GM19099 (cell line): ENCODE measurements around the gene TFPI2.

Source experiments
- POLR2A ChIP-seq: IDR thresholded peaks from 3 replicates; pipeline ENCODE4 v1.6.1; 2011; ENCODE audit warnings: low read depth; ENCODE audit not compliant: insufficient read length; ENCODE audit errors: extremely low read depth

Gene TFPI2

DNA sequence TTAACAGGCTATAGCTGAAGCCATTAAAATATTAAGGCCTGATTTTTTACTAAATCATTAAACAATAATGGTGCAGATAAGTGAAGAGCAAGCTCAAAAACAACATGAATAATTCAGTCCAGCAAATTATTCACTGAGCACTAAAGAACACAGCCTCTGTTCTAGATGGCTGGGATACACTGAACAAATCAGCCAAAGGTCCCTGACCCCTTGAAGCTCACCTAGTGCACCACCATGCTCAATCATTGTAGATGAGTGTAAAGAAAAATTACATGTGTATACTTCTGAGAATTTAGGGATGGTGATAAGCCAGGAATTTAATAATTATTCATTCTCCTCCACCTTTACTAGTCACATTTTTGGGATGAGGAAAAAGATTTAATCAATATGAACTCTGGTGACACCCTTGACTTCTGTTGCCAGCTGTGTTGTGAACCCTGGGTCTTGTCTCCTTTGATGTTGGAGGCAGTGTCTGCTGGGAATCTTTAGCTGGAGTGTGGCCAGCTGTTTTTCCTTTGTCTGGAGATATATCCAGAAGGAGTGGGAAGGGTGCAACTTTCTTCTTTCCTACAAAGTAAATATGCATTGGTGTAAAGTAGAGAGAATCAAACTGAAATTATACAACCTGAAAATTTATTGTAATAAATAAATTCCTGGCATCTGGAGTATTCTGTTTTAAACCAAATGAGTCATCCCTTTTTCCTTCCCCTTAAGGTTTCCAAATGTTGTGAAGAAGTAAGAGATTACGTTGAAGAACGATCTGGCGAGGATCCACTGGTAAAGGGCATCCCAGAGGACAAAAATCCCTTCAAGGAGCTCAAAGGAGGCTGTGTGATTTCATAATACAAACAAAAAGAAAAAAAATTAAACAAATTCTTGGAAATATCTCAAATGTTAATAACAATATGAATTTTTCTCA is 19.8 kb upstream of the TFPI2 start:
- TF ChIP-seq POLR2A: no peak

DNA sequence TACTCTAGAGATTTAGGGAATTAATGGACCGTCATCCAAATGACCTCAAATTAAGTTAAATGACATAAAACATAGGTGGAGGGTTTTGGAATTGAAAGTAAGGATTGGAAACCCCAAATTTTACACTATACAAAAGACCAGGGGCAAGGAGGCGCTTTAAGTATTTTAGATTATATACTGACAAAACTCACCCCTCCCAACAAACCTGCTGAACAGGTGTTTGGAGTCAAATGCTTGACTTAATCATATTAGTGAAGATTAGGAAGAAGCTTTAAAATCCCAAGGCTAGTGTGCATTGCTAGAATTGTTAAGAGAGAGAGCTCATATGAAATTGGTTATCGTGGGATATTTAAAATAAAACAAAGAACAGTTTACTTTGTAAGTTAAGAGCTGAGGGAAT is 15.7 kb upstream of the TFPI2 start, which contains the start of gene GNGT1:
TSS of gene GNGT1 (plus strand) at position 301 of the 400 bp plus-strand sequence. CDS start 180 bp downstream, outside the sequence.
- TF ChIP-seq POLR2A: no peak

DNA sequence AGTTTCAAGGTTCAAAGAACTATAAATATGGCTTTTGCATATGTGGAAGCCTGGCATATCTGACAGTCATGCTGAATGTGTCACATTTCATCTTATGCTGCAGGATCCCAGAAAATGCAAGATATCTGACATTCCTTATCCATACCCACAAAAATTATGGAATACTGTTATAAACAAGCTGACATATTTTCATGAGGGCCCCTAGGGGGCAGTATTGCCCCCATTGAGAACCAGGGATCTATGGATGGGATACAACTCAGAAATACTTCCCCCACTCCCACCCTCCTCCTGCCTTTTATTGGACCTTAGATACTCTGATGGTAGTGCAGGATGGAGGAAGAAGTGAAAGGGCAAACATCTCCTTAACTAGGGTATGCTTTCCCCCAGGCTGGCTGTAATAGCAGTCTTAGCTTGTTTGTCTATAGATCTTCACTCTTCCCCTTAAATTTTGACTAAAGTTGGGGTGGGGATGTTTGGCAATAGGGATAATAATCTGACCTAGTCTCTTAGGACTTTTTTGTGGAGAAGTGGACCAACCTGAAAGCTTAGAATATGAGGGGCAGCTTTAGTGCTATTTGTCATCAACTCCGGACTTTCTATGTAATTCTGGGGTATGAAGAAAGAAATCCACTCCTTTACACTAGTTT is 12.3 kb upstream of the TFPI2 start:
- no peak for TF ChIP-seq POLR2A

DNA sequence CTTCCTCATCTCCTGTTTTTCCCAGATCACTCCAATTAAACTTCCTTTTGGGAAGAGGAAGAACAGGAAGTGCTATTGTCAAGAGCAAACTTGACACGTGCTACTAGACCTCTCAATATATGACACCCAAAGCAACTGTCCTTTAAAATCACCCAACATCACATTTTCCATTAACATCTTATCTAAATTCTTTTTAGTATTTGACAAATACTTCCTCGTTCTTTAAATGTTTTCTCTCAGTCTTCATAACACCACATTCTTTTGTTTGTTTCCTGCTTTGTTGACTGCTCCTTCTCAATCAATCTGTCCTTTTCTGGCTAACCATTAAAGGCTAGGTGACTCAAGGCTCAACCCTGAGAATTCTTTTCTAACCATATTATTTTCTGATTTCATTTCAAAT is 7.1 kb upstream of the TFPI2 start:
- TF ChIP-seq POLR2A: no peak

DNA sequence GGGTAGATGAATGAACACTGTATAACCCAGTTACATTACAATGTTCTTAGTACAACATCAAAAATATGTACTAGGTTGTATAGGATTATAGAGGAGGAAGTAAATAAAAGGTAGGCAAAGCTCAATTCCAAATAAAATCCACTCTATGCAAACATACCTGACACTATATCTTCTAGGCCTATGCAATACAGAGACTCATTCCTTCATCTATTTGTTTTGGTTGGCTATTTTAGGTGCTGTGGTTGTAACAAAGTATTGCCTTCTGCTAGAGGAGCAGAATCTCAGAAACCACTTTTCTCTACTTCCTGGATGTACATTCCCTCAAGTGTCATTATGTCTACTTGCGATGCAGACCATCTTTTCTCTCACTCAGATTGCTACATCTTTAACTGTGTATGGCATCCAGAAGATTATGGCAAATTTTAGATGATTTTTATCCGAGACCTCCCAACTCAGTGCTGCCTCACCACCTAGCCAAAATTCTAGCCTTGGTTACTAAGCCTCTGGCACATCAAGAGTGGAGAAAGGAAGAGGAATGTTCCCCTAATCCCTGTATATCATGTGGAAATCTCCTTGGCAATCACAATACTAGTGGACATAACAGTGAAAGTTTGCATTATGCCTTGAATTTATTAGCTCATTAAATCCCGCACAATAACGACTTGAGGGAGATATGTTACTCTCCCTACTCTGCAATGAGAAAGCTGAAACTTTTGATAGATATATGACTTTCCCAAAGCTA is 5.5 kb upstream of the TFPI2 start:
- no peak for TF ChIP-seq POLR2A

DNA sequence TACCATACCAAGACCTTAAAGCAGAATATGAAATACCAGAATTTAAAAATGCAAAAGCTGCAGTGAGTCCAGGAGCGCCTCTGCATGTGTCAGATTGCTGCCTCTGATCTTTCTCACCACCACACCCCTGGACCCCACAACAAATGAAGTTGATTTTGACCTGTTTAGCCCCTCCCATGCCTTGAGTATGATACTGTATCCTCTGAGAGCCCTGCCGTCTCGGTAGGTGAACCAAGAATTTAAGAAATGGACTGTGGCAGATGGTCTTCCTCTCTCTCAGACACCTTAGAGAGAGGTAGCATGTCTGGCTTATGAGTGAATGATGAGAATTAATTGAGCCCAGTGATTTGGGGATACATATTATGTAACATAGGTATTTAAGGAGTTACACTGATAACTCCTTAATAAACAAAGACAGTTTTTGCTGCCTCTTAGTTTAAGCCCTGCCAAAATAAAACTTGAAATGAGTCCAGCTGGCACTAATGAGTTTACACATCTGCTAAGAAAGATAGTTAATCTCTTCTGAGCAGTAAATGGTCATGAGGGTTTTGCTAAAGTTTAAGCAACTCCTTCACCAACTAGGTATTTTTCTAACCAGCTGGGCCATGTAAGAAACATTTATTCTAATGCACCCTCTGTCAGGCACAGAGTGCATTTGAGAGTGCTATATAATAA is 4.5 kb upstream of the TFPI2 start:
- TF ChIP-seq POLR2A: no peak

DNA sequence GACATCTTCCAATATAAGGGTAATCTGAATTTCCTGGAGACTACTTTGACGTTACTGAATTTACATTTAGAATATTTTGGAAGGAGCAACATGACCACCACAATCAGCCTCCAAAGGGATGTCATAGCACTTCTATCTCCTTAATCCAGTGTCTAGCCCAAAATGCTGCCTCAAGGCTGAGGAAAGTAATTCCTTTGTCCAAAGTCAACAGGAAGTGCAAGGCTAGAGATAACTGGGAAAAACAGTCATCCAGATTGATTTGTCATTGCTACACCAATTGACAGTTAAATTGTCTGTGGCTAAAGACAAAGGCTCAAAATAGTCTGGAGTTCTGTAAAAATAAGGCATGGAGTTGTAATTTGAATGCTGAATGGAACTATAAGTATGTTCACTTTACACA is 3.9 kb upstream of the TFPI2 start:
- TF ChIP-seq POLR2A: no peak

DNA sequence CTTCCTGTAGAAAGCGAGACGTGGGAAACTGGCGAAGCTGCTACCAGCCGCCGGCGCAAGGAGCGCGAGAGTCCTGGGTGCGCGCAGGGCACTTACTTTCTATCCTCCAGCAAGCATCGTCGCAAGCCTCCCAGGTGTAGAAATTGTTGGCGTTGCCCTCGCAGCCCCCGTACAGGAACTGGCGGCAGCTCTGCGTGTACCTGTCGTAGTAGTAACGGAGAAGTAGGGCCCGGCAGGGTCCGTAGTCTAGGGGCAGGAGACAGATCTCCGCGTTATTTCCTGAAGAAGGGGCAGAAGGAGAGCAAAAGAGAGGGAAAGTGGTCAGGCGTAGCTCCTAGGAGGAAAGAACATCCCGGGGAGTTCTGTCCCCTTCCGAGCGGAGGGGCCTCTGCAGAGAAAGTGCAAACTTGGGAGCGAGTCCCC is 501 bp downstream of the TFPI2 start:
- TF ChIP-seq POLR2A: no peak

DNA sequence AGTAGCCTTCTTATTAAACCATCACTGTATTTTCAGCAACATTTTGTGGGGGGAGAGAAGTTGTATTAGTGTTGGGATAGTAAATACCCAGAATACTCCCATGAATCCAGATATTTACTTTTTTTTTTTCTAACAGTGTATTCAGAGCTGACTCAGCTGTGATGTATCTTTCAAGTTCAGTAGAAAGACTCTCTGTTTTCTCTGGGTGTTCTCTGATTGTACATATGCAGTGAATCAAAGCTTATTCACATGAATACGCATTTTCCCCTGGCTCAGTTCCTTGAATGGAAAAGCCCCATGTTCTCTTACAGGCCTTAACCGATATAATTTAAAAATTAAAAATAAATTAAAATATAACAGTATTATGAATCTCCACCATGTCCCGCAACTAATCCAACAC is 1.3 kb downstream of the TFPI2 start:
- no peak for TF ChIP-seq POLR2A

DNA sequence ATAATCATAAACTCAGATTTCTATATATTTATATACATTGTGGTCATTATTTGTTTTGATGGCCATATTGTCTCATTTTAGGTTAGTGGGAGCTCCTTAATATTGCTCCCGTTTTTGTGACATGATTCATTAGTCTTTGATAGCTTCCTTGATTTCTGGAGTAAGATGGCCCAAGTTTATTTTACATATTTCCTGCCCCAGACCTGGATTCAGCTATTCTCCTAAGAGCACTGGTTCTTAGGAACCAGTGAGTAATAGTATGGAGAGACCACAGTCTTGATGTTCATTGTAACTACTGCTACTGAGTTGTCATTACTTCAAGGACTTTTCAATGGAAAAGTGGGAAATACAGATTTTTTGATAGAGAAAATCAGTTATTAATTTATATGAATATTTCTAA is 6.0 kb downstream of the TFPI2 start:
- no peak for TF ChIP-seq POLR2A

DNA sequence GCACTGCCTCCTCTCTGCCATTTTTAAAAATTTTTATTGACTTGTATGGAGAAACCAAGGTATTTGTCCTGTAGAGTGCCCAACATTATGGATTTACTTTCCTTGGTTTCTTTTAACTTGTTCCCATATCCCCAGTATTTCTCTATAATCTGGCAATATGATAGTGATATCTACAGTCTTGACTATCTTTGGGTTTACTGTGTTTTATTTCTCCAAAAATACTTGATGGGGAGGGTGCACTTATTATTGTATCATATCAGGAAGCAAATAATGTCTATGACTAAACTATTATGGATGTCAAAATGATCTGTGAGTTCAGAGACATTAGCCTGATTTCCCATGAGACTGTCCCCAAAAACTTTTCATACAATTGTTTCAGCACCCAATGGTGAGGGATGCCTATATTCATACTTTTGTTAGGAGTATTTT is 6.6 kb downstream of the TFPI2 start:
- TF ChIP-seq POLR2A: no peak

DNA sequence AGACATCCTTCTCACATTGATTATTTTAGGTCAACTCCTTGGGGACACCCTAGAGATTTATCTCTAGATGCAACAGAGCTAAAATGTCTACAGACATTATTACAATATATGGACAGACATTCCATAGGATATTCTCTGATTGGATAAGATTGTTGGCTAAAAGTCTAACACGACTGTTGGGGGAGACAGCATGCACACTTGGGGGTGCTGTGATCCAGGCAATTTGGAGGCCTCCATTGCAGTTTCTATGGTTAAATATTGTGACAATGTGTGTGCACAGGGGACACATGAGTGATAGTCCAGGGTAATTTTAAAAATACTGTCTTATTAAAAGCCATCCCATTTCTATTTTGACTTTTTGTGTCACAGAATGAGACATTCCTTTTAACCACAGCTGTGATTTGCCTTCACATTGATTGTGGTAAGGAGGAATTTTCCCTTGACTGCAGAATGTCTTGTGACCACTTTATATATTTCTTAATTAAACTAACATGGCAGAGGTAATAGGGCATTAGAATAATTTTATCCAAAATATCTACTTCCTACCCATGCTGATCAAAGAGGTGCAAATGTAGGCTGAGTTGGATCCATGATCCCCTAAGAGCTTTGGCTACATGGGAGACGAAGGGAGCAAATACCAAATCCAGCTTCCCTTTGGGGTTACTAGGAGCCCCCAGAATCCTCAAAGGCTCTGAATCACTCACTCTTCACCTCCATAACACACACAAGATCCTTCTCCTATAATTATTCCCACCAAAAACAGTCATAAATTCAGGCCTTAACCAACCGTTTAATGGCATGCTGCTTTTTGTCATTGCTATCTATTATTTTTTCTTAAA is 7.3 kb downstream of the TFPI2 start:
- no peak for TF ChIP-seq POLR2A

DNA sequence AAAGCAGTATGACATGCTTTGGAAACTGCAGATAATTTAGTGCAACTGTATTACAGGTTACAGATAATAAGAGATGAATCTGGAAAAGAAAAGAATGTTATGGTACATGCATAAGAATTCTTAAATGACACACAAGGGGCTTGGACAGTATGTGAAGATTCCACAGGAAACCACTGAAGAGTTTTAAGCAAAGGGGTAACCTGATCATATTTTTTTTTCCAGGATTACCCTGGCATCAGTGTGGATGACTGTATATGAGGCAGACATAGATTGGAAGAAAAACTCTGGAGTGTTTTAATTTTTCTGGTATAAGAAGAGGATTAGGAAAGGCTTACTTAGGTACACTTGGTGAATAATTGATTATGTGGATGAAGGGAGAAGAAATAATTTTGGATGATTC is 8.1 kb downstream of the TFPI2 start:
- TF ChIP-seq POLR2A: no peak

DNA sequence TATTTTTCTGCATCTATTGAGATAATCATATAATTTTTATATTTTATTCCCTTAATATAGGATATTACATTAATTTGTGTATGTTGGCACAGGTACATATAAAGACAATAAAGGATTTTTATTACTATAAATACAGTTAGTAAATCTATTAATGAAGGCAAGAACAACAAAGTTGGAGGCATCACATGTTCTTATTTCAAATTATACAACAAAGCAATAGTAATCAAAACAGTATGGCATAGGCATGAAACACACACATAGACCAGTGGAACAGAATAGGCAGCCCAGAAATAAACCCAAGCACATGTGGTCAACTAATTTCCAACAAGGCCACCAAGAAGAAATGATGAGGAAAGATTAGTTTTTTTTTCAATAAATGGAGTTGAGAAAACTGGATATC is 11.2 kb downstream of the TFPI2 start:
- no peak for TF ChIP-seq POLR2A
